SK-N-SH (cell line): Measurements from ENCODE around the gene SERPINE2. TPM values are rescaled to one million over a fixed set of nuclear protein-coding genes. Genes with fewer than 3 reads are reported as not detected.

Source experiments
- CTCF ChIA-PET: fragments of 300-600, 350-600 bp; formaldehyde crosslinking; extraction: SDS; loops from one replicate; lab custom pipeline; 2021; lab: Yijun Ruan, JAX
- POLR2A ChIA-PET: fragments of 350-600 bp; sonication (Branson Sonifier 250); formaldehyde crosslinking; extraction: SDS; loops from one replicate; lab custom pipeline; 2020; ENCODE audit warnings: antibody characterized with exemption, inconsistent platforms; lab: Yijun Ruan, JAX
- DNase-seq: peaks from one replicate; pipeline ENCODE4 v3.0.0; 2012
- H2AFZ ChIP-seq: fragments of 200-600 bp; sonication (generic); 2 replicates; pipeline ENCODE4 v1.8.1; 2016; ENCODE audit warnings: antibody characterized with exemption, mild to moderate bottlenecking, low read depth
- H3F3A ChIP-seq: fragments of 200-600 bp; sonication (generic); replicated peaks from 2 replicates; pipeline ENCODE3; 2016; ENCODE audit warnings: antibody characterized with exemption, mild to moderate bottlenecking; ENCODE audit not compliant: insufficient read depth
- H3K27ac ChIP-seq, 2 experiments: fragments of 200-500 bp in 1 of 2; fragments of 200-600 bp in 1 of 2; sonication (Bioruptor generic) in 1 of 2; sonication (generic), shearing (Covaris generic) in 1 of 2; 2 replicates each; pipeline versions ENCODE4 v1.5.1 to v1.6.1; 2014 to 2016; ENCODE audit warnings: low read depth in 2 of 2, inconsistent platforms in 1 of 2, low read length in 1 of 2, mild to moderate bottlenecking in 1 of 2, mixed read lengths in 1 of 2
- H3K27me3 ChIP-seq: fragments of 200-600 bp; sonication (generic), shearing (Covaris generic); 2 replicates; pipeline ENCODE4 v1.6.1; 2016; ENCODE audit warnings: mixed run types; ENCODE audit not compliant: insufficient read depth
- H3K36me3 ChIP-seq, 2 experiments: fragments of 200-500 bp in 1 of 2; fragments of 200-600 bp in 1 of 2; sonication (Bioruptor generic) in 1 of 2; sonication (generic) in 1 of 2; replicated peaks in 1 of 2; 2 replicates each; pipeline versions ENCODE3 to v1.5.1; 2014 to 2016; ENCODE audit warnings: low read length in 1 of 2, mild to moderate bottlenecking in 1 of 2; ENCODE audit not compliant: insufficient read depth in 2 of 2, control insufficient read depth in 1 of 2
- H3K4me1 ChIP-seq, 2 experiments: fragments of 200-500 bp in 1 of 2; fragments of 200-600 bp in 1 of 2; sonication (Bioruptor generic) in 1 of 2; sonication (generic), shearing (Covaris generic) in 1 of 2; 2 replicates each; pipeline versions ENCODE4 v1.5.1 to v1.6.1; 2014 to 2016; ENCODE audit warnings: low read depth in 1 of 2, low read length in 1 of 2, mixed run types in 1 of 2; ENCODE audit not compliant: insufficient read depth in 2 of 2, control insufficient read depth in 1 of 2
- H3K4me2 ChIP-seq: fragments of 200-600 bp; sonication (generic), shearing (Covaris generic); 2 replicates; pipeline ENCODE4 v1.6.1; 2017; ENCODE audit warnings: mixed run types
- H3K4me3 ChIP-seq, 2 experiments: fragments of 200-500 bp in 1 of 2; fragments of 200-600 bp in 1 of 2; sonication (Bioruptor generic) in 1 of 2; sonication (generic), shearing (Covaris generic) in 1 of 2; 2 replicates each; pipeline versions ENCODE4 v1.5.1 to v1.8.1; 2014 to 2016; ENCODE audit warnings: low read depth in 2 of 2, inconsistent platforms in 1 of 2, low read length in 1 of 2, mild to moderate bottlenecking in 1 of 2, mixed read lengths in 1 of 2, moderate library complexity in 1 of 2
- H3K79me2 ChIP-seq: fragments of 200-600 bp; sonication (generic); 2 replicates; pipeline ENCODE4 v1.8.1; 2017; ENCODE audit warnings: mild to moderate bottlenecking; ENCODE audit not compliant: insufficient read depth
- H3K9ac ChIP-seq: fragments of 200-600 bp; sonication (generic); 2 replicates; pipeline ENCODE4 v1.6.1; 2017; ENCODE audit warnings: mixed run types
- H3K9me2 ChIP-seq: fragments of 200-600 bp; sonication (generic); 2 replicates; pipeline ENCODE4 v1.6.1; 2017; ENCODE audit warnings: mixed run types
- H3K9me3 ChIP-seq: fragments of 200-600 bp; sonication (generic); 2 replicates; pipeline ENCODE4 v1.6.1; 2017; ENCODE audit warnings: mixed run types, mild to moderate bottlenecking, moderate library complexity
- H4K20me1 ChIP-seq: fragments of 200-600 bp; sonication (generic); 2 replicates; pipeline ENCODE4 v1.6.1; 2017; ENCODE audit warnings: mild to moderate bottlenecking, mixed run types; ENCODE audit not compliant: insufficient read depth
- EP300 ChIP-seq, 2 experiments: IDR thresholded peaks; 2 replicates each; pipeline versions ENCODE4 v1.4.0 to v1.6.1; 2012; ENCODE audit warnings: borderline replicate concordance in 1 of 2, low read depth in 1 of 2, low read length in 1 of 2
- FOSL2 ChIP-seq: IDR thresholded peaks from 2 replicates; pipeline ENCODE4 v1.4.0; 2012; ENCODE audit warnings: low read depth, mild to moderate bottlenecking, moderate library complexity, borderline replicate concordance
- FOXM1 ChIP-seq: IDR thresholded peaks from 2 replicates; pipeline ENCODE4 v1.4.0; 2012; ENCODE audit warnings: low read depth, mild to moderate bottlenecking
- GABPA ChIP-seq: IDR thresholded peaks from 2 replicates; pipeline ENCODE4 v1.4.0; 2012; ENCODE audit warnings: low read depth, mild to moderate bottlenecking
- MXI1 ChIP-seq: IDR thresholded peaks from 2 replicates; pipeline ENCODE4 v1.6.1; 2012; ENCODE audit warnings: mild to moderate bottlenecking, low read depth, low read length, improper control_type of control experiment
- NFIC ChIP-seq: IDR thresholded peaks from 2 replicates; pipeline ENCODE4 v1.4.0; 2012; ENCODE audit warnings: borderline replicate concordance
- POLR2AphosphoS5 ChIP-seq: IDR thresholded peaks from 2 replicates; pipeline ENCODE4 v1.6.1; 2012; ENCODE audit warnings: low read depth, low read length
- RAD21 ChIP-seq: IDR thresholded peaks from 2 replicates; pipeline ENCODE4 v1.6.1; 2012; ENCODE audit warnings: mild to moderate bottlenecking, low read length
- RFX5 ChIP-seq: IDR thresholded peaks from 2 replicates; pipeline ENCODE4 v1.6.1; 2012; ENCODE audit warnings: mild to moderate bottlenecking, improper control_type of control experiment, low read length
- TCF12 ChIP-seq: IDR thresholded peaks from 2 replicates; pipeline ENCODE4 v1.4.0; 2012
- TEAD4 ChIP-seq: IDR thresholded peaks from 2 replicates; pipeline ENCODE4 v1.4.0; 2012; ENCODE audit warnings: mild to moderate bottlenecking, borderline replicate concordance; ENCODE audit not compliant: insufficient read depth
- WGBS: methylation state at CpG from one replicate; pipeline ENCODE4 v1.1.6; 2017; ENCODE audit warnings: low lambda C conversion rate; 5-methylcytosine and 5-hydroxymethylcytosine counted together
- polyA plus RNA-seq, 3 experiments: library from polyadenylated mRNA; depleted of rRNA; stranded (reverse); fragments of >200 nt; gene quantifications; 2 replicates each; pipeline ENCODE4 v1.2.3, GENCODE V29; 2012
- TF ChIP-seq, protein P1 (sequence below): IDR thresholded peaks from 2 replicates; pipeline ENCODE4 v1.4.0; 2012; ENCODE audit warnings: low read depth, borderline replicate concordance
- TF ChIP-seq, protein P2 (sequence below): IDR thresholded peaks from 2 replicates; pipeline ENCODE4 v1.4.0; 2012; ENCODE audit warnings: low read depth
- TF ChIP-seq, protein P3 (sequence below): fragments of 200-600 bp; sonication (generic); IDR thresholded peaks from 2 replicates; pipeline ENCODE4 v1.6.1; 2017; ENCODE audit warnings: antibody characterized with exemption, mild to moderate bottlenecking, moderate library complexity
- TF ChIP-seq, protein P4 (sequence below): fragments of 150-350 bp; IDR thresholded peaks from 2 replicates; pipeline ENCODE4 v1.6.1; 2017; ENCODE audit warnings: antibody characterized with exemption, low read length, low read depth, borderline replicate concordance

Gene SERPINE2
- polyA plus RNA-seq, 1 of the 3 experiments (the other 2 are of a cell fraction): 249 TPM

DNA sequence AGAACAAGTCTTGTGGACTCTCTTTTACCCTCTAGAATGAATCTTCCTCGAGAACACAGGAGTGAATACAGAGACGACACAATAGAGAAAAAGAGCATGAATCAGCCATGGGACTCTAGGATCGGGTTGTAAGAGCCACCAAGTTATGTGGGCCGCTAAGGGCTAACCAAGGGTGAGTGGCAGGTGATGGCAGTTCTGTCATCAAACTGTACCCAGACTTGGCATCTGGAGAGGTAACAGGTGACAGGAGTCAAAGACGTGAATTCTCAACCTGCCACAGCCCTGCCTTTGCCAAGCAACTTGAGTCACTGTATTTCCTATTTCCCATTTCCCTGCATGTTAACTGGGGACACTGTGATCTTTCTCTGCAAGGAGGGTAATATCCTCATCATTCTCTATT lies 11.2 kb downstream of the SERPINE2 start (continued):
- TF ChIP-seq, protein P1, sequence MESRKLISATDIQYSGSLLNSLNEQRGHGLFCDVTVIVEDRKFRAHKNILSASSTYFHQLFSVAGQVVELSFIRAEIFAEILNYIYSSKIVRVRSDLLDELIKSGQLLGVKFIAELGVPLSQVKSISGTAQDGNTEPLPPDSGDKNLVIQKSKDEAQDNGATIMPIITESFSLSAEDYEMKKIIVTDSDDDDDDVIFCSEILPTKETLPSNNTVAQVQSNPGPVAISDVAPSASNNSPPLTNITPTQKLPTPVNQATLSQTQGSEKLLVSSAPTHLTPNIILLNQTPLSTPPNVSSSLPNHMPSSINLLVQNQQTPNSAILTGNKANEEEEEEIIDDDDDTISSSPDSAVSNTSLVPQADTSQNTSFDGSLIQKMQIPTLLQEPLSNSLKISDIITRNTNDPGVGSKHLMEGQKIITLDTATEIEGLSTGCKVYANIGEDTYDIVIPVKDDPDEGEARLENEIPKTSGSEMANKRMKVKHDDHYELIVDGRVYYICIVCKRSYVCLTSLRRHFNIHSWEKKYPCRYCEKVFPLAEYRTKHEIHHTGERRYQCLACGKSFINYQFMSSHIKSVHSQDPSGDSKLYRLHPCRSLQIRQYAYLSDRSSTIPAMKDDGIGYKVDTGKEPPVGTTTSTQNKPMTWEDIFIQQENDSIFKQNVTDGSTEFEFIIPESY: no peak
- TF ChIP-seq, protein P2, sequence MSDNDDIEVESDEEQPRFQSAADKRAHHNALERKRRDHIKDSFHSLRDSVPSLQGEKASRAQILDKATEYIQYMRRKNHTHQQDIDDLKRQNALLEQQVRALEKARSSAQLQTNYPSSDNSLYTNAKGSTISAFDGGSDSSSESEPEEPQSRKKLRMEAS: no peak
- TF ChIP-seq, protein P3, sequence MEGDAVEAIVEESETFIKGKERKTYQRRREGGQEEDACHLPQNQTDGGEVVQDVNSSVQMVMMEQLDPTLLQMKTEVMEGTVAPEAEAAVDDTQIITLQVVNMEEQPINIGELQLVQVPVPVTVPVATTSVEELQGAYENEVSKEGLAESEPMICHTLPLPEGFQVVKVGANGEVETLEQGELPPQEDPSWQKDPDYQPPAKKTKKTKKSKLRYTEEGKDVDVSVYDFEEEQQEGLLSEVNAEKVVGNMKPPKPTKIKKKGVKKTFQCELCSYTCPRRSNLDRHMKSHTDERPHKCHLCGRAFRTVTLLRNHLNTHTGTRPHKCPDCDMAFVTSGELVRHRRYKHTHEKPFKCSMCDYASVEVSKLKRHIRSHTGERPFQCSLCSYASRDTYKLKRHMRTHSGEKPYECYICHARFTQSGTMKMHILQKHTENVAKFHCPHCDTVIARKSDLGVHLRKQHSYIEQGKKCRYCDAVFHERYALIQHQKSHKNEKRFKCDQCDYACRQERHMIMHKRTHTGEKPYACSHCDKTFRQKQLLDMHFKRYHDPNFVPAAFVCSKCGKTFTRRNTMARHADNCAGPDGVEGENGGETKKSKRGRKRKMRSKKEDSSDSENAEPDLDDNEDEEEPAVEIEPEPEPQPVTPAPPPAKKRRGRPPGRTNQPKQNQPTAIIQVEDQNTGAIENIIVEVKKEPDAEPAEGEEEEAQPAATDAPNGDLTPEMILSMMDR: no peak
- TF ChIP-seq POLR2AphosphoS5 (no peak), MXI1 (no peak), RAD21 (no peak)

DNA sequence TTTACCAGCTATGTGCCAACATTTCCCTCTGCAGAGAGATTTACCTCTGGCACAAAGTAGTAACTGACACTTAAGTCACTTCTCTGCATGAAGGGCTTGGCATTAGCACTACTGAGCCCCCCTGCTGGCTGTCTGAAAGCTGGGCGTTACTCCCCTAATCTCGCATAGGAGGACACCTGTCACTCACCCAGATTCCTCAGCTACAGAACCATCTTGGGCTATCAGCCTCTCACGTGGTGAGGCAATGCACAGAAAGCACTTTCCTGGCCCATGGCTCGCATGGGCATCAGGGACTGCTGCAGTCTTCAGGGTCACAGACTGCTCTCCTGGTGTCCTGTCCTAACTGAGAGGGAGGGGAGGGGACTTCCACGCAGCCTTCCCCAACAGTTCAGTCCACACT lies 12.0 kb downstream of the SERPINE2 start:
- H3K4me1 ChIP-seq: peaks cover 4 to 11% of the 10 kb centered on the region in 2 experiments; a peak in 2 of 4 replicates
- TF ChIP-seq GABPA: no peak
- no peak for TF ChIP-seq FOXM1
- no peak for TF ChIP-seq TEAD4
- TF ChIP-seq TCF12: no peak
- TF ChIP-seq EP300 (IDR thresholded peaks at IDR 0.05; ENCODE audit: borderline replicate concordance in 1 of 2, low read depth in 1 of 2, low read length in 1 of 2): no peak
- TF ChIP-seq, all 33 proteins: peak for 0
- Histone ChIP-seq H2AFZ (no peak overlapping the region), H3K9ac (no peak overlapping the region), H3K27ac (no peak overlapping the region), H3K9me3 (no peaks in the 10 kb centered on the region), H3F3A (peaks cover 4% of the 10 kb centered on the region), H3K4me3 (no peak overlapping the region), H3K4me2 (no peak overlapping the region), H4K20me1 (peaks cover 46% of the 10 kb centered on the region), H3K27me3 (no peaks in the 10 kb centered on the region), H3K36me3 (peaks cover 0 to 8% of the 10 kb centered on the region in 2 experiments), H3K79me2 (peaks cover 60% of the 10 kb centered on the region), H3K9me2 (no peaks in the 10 kb centered on the region)
- DNase-seq: no peak
- ChIA-PET POLR2A (no interaction called here), CTCF (interaction anchor here (1.1 to 1.9 kb wide), 2 partner anchors 33 to 57 kb away, joined by 4 to 5 read pairs; no protein-coding TSS in a partner anchor)
- 86% methylated on average over 4 of the region's 5 CpGs for WGBS

DNA sequence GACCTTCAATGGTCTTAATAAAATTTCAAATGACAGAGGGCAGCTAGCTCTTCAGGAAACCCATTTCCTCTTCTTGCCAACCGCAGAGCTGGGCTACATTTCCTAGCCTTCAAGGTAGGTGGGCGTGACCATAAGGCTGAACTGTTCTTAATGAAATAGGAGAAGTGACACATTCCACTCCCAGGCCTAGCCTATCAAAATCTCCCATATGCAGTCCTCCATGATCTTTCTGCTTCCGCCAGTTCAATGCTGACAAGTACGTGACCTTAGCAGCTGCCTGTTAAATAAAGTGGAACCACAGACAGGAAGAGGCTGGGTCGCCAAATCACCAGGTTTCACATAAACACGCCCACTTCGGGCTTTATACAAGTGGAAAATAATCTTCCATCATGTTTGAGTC lies 13.2 kb downstream of the SERPINE2 start:
- TF ChIP-seq, protein P4, sequence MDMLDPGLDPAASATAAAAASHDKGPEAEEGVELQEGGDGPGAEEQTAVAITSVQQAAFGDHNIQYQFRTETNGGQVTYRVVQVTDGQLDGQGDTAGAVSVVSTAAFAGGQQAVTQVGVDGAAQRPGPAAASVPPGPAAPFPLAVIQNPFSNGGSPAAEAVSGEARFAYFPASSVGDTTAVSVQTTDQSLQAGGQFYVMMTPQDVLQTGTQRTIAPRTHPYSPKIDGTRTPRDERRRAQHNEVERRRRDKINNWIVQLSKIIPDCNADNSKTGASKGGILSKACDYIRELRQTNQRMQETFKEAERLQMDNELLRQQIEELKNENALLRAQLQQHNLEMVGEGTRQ: no peak
- TF ChIP-seq RFX5 (no peak), NFIC (no peak), FOSL2 (no peak)
- no peak overlapping the region for H2AFZ ChIP-seq
- peaks cover 0 to 6% of the 10 kb centered on the region in 2 experiments for H3K36me3 ChIP-seq
- H3F3A ChIP-seq: peaks cover 4% of the 10 kb centered on the region
- no peak overlapping the region for H3K4me2 ChIP-seq
- 87% methylated on average over 7 of the region's 7 CpGs for WGBS
- no peaks in the 10 kb centered on the region for H3K9me2 ChIP-seq
- H3K9ac ChIP-seq: no peak overlapping the region
- no peak for DNase-seq
- POLR2A ChIA-PET: no interaction called here
- H3K4me3 ChIP-seq: no peak overlapping the region
- no peak overlapping the region for H3K27ac ChIP-seq
- CTCF ChIA-PET: interaction anchor here (1.9 kb wide), 1 partner anchor 56 kb away, joined by 5 read pairs; no protein-coding TSS in a partner anchor
- peaks cover 62% of the 10 kb centered on the region for H3K79me2 ChIP-seq
- H3K4me1 ChIP-seq: peaks cover 4 to 11% of the 10 kb centered on the region in 2 experiments; a peak in 2 of 4 replicates
- no peaks in the 10 kb centered on the region for H3K9me3 ChIP-seq
- H3K27me3 ChIP-seq: no peaks in the 10 kb centered on the region
- H4K20me1 ChIP-seq: peaks cover 42% of the 10 kb centered on the region
